Measurements from ENCODE around the gene EHF. TPM values are rescaled to one million over a fixed set of nuclear protein-coding genes. Genes with fewer than 3 reads are reported as not detected.

Gene EHF
- total and polyA plus RNA-seq, 4 donors: 8.9 to 144 (median 62.9) TPM

GRCh38 chr11:34614344-34615104 lies 6.4 kb upstream of the EHF start:
- H3K9me3 ChIP-seq (ENCODE audit: control insufficient read depth in 4 of 4, insufficient read depth in 3 of 4, low read length in 3 of 4): no peaks in the 10 kb centered on the region
- peaks cover 0 to 8% (median 0%) of the 10 kb centered on the region in 5 donors for H3K4me1 ChIP-seq (ENCODE audit: control insufficient read depth in 5 of 5, insufficient read depth in 5 of 5, low read length in 5 of 5)
- H3K27me3 ChIP-seq (ENCODE audit: control insufficient read depth in 3 of 3, insufficient read depth in 3 of 3, low read length in 2 of 3): no peaks in the 10 kb centered on the region
- 48 to 53% methylated on average over 5 of the region's 5 CpGs for WGBS, 2 donors
- TF ChIP-seq CTCF (IDR thresholded peaks at IDR 0.05; ENCODE audit: control extremely low read depth, extremely low read depth): no peak
- no peak overlapping the region for H3K4me3 ChIP-seq
- H3K27ac ChIP-seq (ENCODE audit: low read depth in 1 of 2, low read length in 1 of 2): peak overlapping the region in 1 of 2 donors; percentile 27
- no peaks in the 10 kb centered on the region for H3K36me3 ChIP-seq (ENCODE audit: control insufficient read depth in 4 of 4, insufficient read depth in 4 of 4, low read length in 4 of 4)
- H3K9ac ChIP-seq (ENCODE audit: insufficient read depth in 1 of 2, low read length in 2 of 2): no peak overlapping the region
- peak in 1 of 3 donors; percentile 46 for DNase-seq
- no peak for ATAC-seq (ENCODE audit: insufficient read depth, low FRiP score)

- 74 to 86% methylated on average over 1 of the region's 1 CpG for WGBS, 2 donors
- Histone ChIP-seq H3K27me3 (ENCODE audit: control insufficient read depth in 3 of 3, insufficient read depth in 3 of 3, low read length in 2 of 3) (no peaks in the 10 kb centered on the region), H3K9ac (ENCODE audit: insufficient read depth in 1 of 2, low read length in 2 of 2) (no peak overlapping the region), H3K27ac (ENCODE audit: low read depth in 1 of 2, low read length in 1 of 2) (no peak overlapping the region), H3K4me1 (ENCODE audit: control insufficient read depth in 5 of 5, insufficient read depth in 5 of 5, low read length in 5 of 5) (peaks cover 0 to 8% (median 0%) of the 10 kb centered on the region in 5 donors), H3K36me3 (ENCODE audit: control insufficient read depth in 4 of 4, insufficient read depth in 4 of 4, low read length in 4 of 4) (no peaks in the 10 kb centered on the region), H3K4me3 (no peak overlapping the region), H3K9me3 (ENCODE audit: control insufficient read depth in 4 of 4, insufficient read depth in 3 of 4, low read length in 3 of 4) (no peaks in the 10 kb centered on the region)
- DNase-seq (no peak), ATAC-seq (ENCODE audit: insufficient read depth, low FRiP score) (no peak)
- TF ChIP-seq CTCF (IDR thresholded peaks at IDR 0.05; ENCODE audit: control extremely low read depth, extremely low read depth): no peak
Measured at GRCh38 chr11:34616086-34616485, 4.8 kb upstream of the EHF start.

GRCh38 chr11:34616830-34617504 lies 3.9 kb upstream of the EHF start:
- peak overlapping the region in 1 of 2 donors; percentile 37 for H3K27ac ChIP-seq (ENCODE audit: low read depth in 1 of 2, low read length in 1 of 2)
- ATAC-seq (ENCODE audit: insufficient read depth, low FRiP score): no peak
- WGBS, 2 donors: 63 to 84% methylated on average over 7 of the region's 7 CpGs

More at GRCh38 chr11:34616830-34617504, 3.9 kb upstream of the EHF start:
- no peaks in the 10 kb centered on the region for H3K9me3 ChIP-seq (ENCODE audit: control insufficient read depth in 4 of 4, insufficient read depth in 3 of 4, low read length in 3 of 4)
- no peak for TF ChIP-seq CTCF (IDR thresholded peaks at IDR 0.05; ENCODE audit: control extremely low read depth, extremely low read depth)
- H3K9ac ChIP-seq (ENCODE audit: insufficient read depth in 1 of 2, low read length in 2 of 2): no peak overlapping the region
- peaks cover 0 to 8% (median 0%) of the 10 kb centered on the region in 5 donors for H3K4me1 ChIP-seq (ENCODE audit: control insufficient read depth in 5 of 5, insufficient read depth in 5 of 5, low read length in 5 of 5)
- H3K36me3 ChIP-seq (ENCODE audit: control insufficient read depth in 4 of 4, insufficient read depth in 4 of 4, low read length in 4 of 4): no peaks in the 10 kb centered on the region
- no peak overlapping the region for H3K4me3 ChIP-seq
- no peak for DNase-seq
- H3K27me3 ChIP-seq (ENCODE audit: control insufficient read depth in 3 of 3, insufficient read depth in 3 of 3, low read length in 2 of 3): no peaks in the 10 kb centered on the region
